H1 (cell line): ENCODE data around the gene PPP6C. TPM values are rescaled to one million over a fixed set of nuclear protein-coding genes. Genes with fewer than 3 reads are reported as not detected.
A peak's percentile ranks its signal among the peaks of the same experiment; 100 is the strongest.

Experiments
- CTCF ChIA-PET: fragments of 300-600 bp; sonication (Branson Sonifier 250); formaldehyde crosslinking; loops from one replicate; lab custom pipeline; 2021; ENCODE audit not compliant: partially characterized antibody; lab: Charles Lee
- POLR2A ChIA-PET: fragments of 300-600 bp; sonication (Branson Sonifier 250); formaldehyde crosslinking; loops from one replicate; lab custom pipeline; 2021; ENCODE audit warnings: inconsistent platforms; ENCODE audit not compliant: partially characterized antibody; lab: Charles Lee
- DNase-seq, 2 experiments: peaks; one replicate each; pipeline versions ENCODE4 v3.0.0 to v3.0.0-alpha.2; 2010 to 2022; ENCODE audit warnings: low spot score in 2 of 2, low read depth in 1 of 2, mixed read lengths in 1 of 2
- FAIRE-seq: peaks from 2 replicates; lab custom pipeline; 2011; peaks lifted over from hg19 to GRCh38; lab: Jason Lieb, UNC
- H2AFZ ChIP-seq: 2 replicates; pipeline ENCODE4 v1.8.1; 2012; ENCODE audit warnings: low read length, inconsistent platforms
- H2AK5ac ChIP-seq: 2 replicates; pipeline ENCODE4 v1.6.1; 2013; ENCODE audit warnings: low read depth, low read length
- H2BK120ac ChIP-seq: replicated peaks from 2 replicates; pipeline ENCODE3; 2013; ENCODE audit warnings: low read depth, low read length, inconsistent platforms
- H2BK12ac ChIP-seq: 2 replicates; pipeline ENCODE4 v1.6.1; 2013; ENCODE audit warnings: low read depth, low read length
- H2BK15ac ChIP-seq: 2 replicates; pipeline ENCODE4 v1.6.1; 2013; ENCODE audit warnings: low read length
- H2BK20ac ChIP-seq: 2 replicates; pipeline ENCODE4 v1.6.1; 2013; ENCODE audit warnings: low read length
- H2BK5ac ChIP-seq: 2 replicates; pipeline ENCODE4 v1.6.1; 2013; ENCODE audit warnings: low read depth, low read length
- H3K14ac ChIP-seq: 2 replicates; pipeline ENCODE4 v1.6.1; 2013; ENCODE audit warnings: inconsistent platforms; ENCODE audit not compliant: insufficient read length
- H3K18ac ChIP-seq: 2 replicates; pipeline ENCODE4 v1.6.1; 2013; ENCODE audit warnings: low read length; ENCODE audit errors: extremely low read depth
- H3K23ac ChIP-seq: 2 replicates; pipeline ENCODE4 v1.6.1; 2013; ENCODE audit warnings: inconsistent platforms; ENCODE audit not compliant: insufficient read length
- H3K23me2 ChIP-seq: 2 replicates; pipeline ENCODE4 v1.6.1; 2013; ENCODE audit warnings: low read depth, low read length
- H3K27ac ChIP-seq: 2 replicates; pipeline ENCODE4 v1.6.1; 2011; ENCODE audit warnings: low read depth, low read length, inconsistent platforms
- H3K27me3 ChIP-seq, 4 experiments: replicated peaks in 1 of 4; 1 replicate in 1 of 4; 2 replicates in 3 of 4; pipeline versions ENCODE4 v1.6.1 to v1.8.1; 2011 to 2013; ENCODE audit warnings: low read length in 3 of 4, mild to moderate bottlenecking in 3 of 4, inconsistent platforms in 2 of 4, mixed read lengths in 2 of 4, moderate library complexity in 1 of 4; ENCODE audit not compliant: control insufficient read depth in 3 of 4, insufficient read depth in 3 of 4; ENCODE audit errors: extremely low read depth in 1 of 4
- H3K36me3 ChIP-seq, 4 experiments: 2 replicates each; pipeline versions ENCODE4 v1.6.1 to v1.8.1; 2011 to 2013; ENCODE audit warnings: mild to moderate bottlenecking in 4 of 4, low read length in 3 of 4, moderate library complexity in 2 of 4, control low read depth in 1 of 4, inconsistent platforms in 1 of 4; ENCODE audit not compliant: insufficient read depth in 4 of 4, control insufficient read depth in 2 of 4
- H3K4ac ChIP-seq: replicated peaks from 2 replicates; pipeline ENCODE3; 2013; ENCODE audit warnings: low read length, low read depth, mixed read lengths, inconsistent platforms; ENCODE audit not compliant: insufficient read length
- H3K4me1 ChIP-seq, 4 experiments: replicated peaks in 1 of 4; 1 replicate in 1 of 4; 2 replicates in 3 of 4; pipeline versions ENCODE4 v1.6.1 to v1.8.1; 2011 to 2013; ENCODE audit warnings: low read length in 3 of 4, inconsistent platforms in 2 of 4, mixed read lengths in 1 of 4; ENCODE audit not compliant: insufficient read depth in 4 of 4, control insufficient read depth in 3 of 4
- H3K4me2 ChIP-seq, 2 experiments: 2 replicates each; pipeline versions ENCODE4 v1.6.1 to v1.8.1; 2011 to 2013; ENCODE audit warnings: low read depth in 2 of 2, low read length in 2 of 2, control low read depth in 1 of 2, inconsistent platforms in 1 of 2, mild to moderate bottlenecking in 1 of 2; ENCODE audit not compliant: insufficient read depth in 1 of 2
- H3K4me3 ChIP-seq, 4 experiments: fragments of 200-600, 300-600 bp in 1 of 4; sonication (generic), shearing (Covaris generic), sonication (Bioruptor Twin) in 1 of 4; 2 replicates each; pipeline versions ENCODE4 v1.5.1 to v1.8.1; 2011 to 2016; ENCODE audit warnings: low read length in 4 of 4, low read depth in 3 of 4, control low read depth in 2 of 4, inconsistent platforms in 2 of 4, mild to moderate bottlenecking in 2 of 4, mixed read lengths in 1 of 4, moderate library complexity in 1 of 4; ENCODE audit not compliant: insufficient read depth in 2 of 4; ENCODE audit errors: extremely low read depth in 1 of 4
- H3K56ac ChIP-seq: replicated peaks from 2 replicates; pipeline ENCODE3; 2013; ENCODE audit warnings: low read depth, mild to moderate bottlenecking, mixed read lengths, low read length, inconsistent platforms; ENCODE audit not compliant: insufficient read length
- H3K79me1 ChIP-seq: 2 replicates; pipeline ENCODE4 v1.6.1; 2013; ENCODE audit warnings: low read depth, low read length, control low read depth
- H3K79me2 ChIP-seq, 2 experiments: 2 replicates each; pipeline versions ENCODE4 v1.6.1 to v1.8.1; 2012 to 2013; ENCODE audit warnings: low read length in 2 of 2, mild to moderate bottlenecking in 2 of 2, inconsistent platforms in 1 of 2; ENCODE audit not compliant: insufficient read depth in 2 of 2, control insufficient read depth in 1 of 2
- H3K9ac ChIP-seq, 4 experiments: replicated peaks in 1 of 4; 1 replicate in 1 of 4; 2 replicates in 3 of 4; pipeline versions ENCODE4 v1.6.1 to v1.8.1; 2011 to 2013; ENCODE audit warnings: low read depth in 3 of 4, low read length in 3 of 4, control low read depth in 2 of 4, mild to moderate bottlenecking in 2 of 4, moderate library complexity in 2 of 4, inconsistent platforms in 1 of 4; ENCODE audit errors: extremely low read depth in 1 of 4
- H3K9me3 ChIP-seq, 2 experiments: 2 replicates each; pipeline versions ENCODE4 v1.6.1 to v1.8.1; 2012 to 2013; ENCODE audit warnings: mild to moderate bottlenecking in 2 of 2, moderate library complexity in 2 of 2, control low read depth in 1 of 2, inconsistent platforms in 1 of 2, low read depth in 1 of 2, low read length in 1 of 2, mixed read lengths in 1 of 2; ENCODE audit not compliant: insufficient read depth in 2 of 2
- H4K20me1 ChIP-seq, 2 experiments: replicated peaks in 1 of 2; 2 replicates each; pipeline versions ENCODE3 to v1.8.1; 2011 to 2013; ENCODE audit warnings: inconsistent platforms in 2 of 2, low read length in 2 of 2, mild to moderate bottlenecking in 1 of 2; ENCODE audit not compliant: insufficient read depth in 2 of 2, control insufficient read depth in 1 of 2
- H4K5ac ChIP-seq: 2 replicates; pipeline ENCODE4 v1.6.1; 2013; ENCODE audit warnings: low read length, low read depth, mixed read lengths, inconsistent platforms; ENCODE audit not compliant: insufficient read length
- H4K8ac ChIP-seq: 2 replicates; pipeline ENCODE4 v1.8.0; 2013; ENCODE audit warnings: mild to moderate bottlenecking, moderate library complexity, low read length, inconsistent platforms; ENCODE audit not compliant: insufficient read depth; ENCODE audit errors: extremely low read depth
- H4K91ac ChIP-seq: replicated peaks from 2 replicates; pipeline ENCODE3; 2013; ENCODE audit warnings: low read length, mixed read lengths, inconsistent platforms; ENCODE audit not compliant: insufficient read length
- BRCA1 ChIP-seq: IDR thresholded peaks from 2 replicates; pipeline ENCODE4 v1.6.1; 2012; ENCODE audit warnings: low read depth, low read length, improper control_type of control experiment
- FOSL1 ChIP-seq: IDR thresholded peaks from 2 replicates; pipeline ENCODE4 v1.6.1; 2011; ENCODE audit warnings: mild to moderate bottlenecking, low read depth, low read length, moderate library complexity; ENCODE audit not compliant: insufficient read depth
- JUN ChIP-seq: IDR thresholded peaks from 2 replicates; pipeline ENCODE4 v1.6.1; 2011; ENCODE audit warnings: low read depth, mild to moderate bottlenecking, improper control_type of control experiment, low read length
- POLR2A ChIP-seq, 2 experiments: IDR thresholded peaks; 1 replicate in 1 of 2; 2 replicates in 1 of 2; pipeline ENCODE4 v1.6.1; 2011; ENCODE audit warnings: low read depth in 2 of 2, low read length in 2 of 2, mild to moderate bottlenecking in 2 of 2; ENCODE audit errors: control extremely low read depth in 1 of 2
- WGBS, 2 experiments: shearing (Covaris generic) in 1 of 2; methylation state at CpG; one replicate each; pipeline versions ENCODE4 v1.1.6 to v1.1.7; 2013 to 2015; ENCODE audit warnings: low lambda C conversion rate in 2 of 2, mixed read lengths in 2 of 2, inconsistent platforms in 1 of 2, low coverage in 1 of 2, missing lambda C conversion rate in 1 of 2; ENCODE audit not compliant: insufficient replicate concordance in 2 of 2, insufficient coverage in 1 of 2, insufficient read length in 1 of 2; ENCODE audit errors: extremely low coverage in 1 of 2, missing lambda C conversion rate in 1 of 2; 5-methylcytosine and 5-hydroxymethylcytosine counted together
- polyA plus RNA-seq, 7 experiments: library from polyadenylated mRNA; depleted of rRNA in 3 of 7; stranded (reverse) in 5 of 7; unstranded in 2 of 7; fragments of >200 nt in 5 of 7; fragments of 200-250 nt in 2 of 7; gene quantifications; 1 replicate in 5 of 7; 2 replicates in 1 of 7; 4 replicates in 1 of 7; pipeline versions ENCODE4 v1.2.1 to v1.2.3, GENCODE V29; 2011 to 2013; ENCODE audit warnings: missing spikeins in 2 of 7, mixed read lengths in 2 of 7
- total RNA-seq: library from RNA; stranded (reverse); fragmentation: NEBNext Ultra II Directional; extraction: Animal tissue kit (Norgen Biotek cat#: 25700); gene quantifications from 2 replicates; pipeline ENCODE4 v1.2.1, GENCODE V29; 2021

The PPP6C gene
- total and polyA plus RNA-seq, 2 of the 8 experiments (the other 6 are each of a cell fraction or from before 2014, with no cell fraction given), result 22.8 to 52.3 TPM

DNA sequence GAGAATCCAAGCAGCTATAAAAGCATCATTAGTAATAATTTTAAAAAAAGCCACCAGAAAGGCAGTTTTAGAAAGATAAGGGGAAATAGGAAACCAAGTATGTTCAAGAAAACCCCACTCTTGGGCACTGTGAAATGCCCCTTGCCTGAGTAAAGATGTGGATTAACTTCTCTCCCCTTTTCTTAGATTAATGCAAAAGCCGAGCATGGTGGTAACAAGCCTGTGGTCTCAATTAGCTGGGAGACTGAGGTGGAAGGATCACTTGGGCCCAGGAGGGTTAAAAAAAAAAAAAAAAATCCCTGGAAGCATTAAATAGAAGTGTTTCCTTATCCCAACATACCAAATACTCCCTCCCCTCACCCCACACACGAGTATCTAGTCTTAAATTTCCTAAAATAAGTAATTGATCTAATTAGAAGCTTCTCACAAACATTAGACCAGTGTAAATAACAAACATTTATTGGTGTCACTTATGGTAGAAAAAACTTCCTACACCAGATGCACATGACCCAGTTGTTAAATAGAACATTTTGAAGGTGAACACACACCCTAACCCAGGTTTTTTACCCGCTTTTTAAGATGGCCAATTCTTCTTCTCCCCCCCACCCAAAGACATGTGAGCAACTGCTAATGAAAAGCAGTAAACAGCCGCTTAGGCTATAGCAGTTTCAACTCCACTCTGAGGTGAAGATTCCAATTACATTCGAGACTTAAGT is 46.4 kb upstream of the PPP6C start:
- Histone ChIP-seq H3K23me2 (peaks cover 5% of the 10 kb centered on the region; the same call in 1 of the 2 replicates), H3K56ac (no peak overlapping the region), H4K5ac (no peak overlapping the region), H3K23ac (no peak overlapping the region), H3K4me1 (peaks cover 0 to 6% (median under 1%) of the 10 kb centered on the region in 4 experiments; a peak in 1 of 7 replicates), H3K4me2 (no peak overlapping the region), H3K27me3 (peaks cover 0 to 2% (median 0%) of the 10 kb centered on the region in 4 experiments; a peak in 1 of 7 replicates), H2BK20ac (no peak overlapping the region), H3K4ac (no peak overlapping the region), H3K9ac (no peak overlapping the region), H3K4me3 (0 out of 8 replicates have a peak overlapping the region, but pooled peaks of 1 of the 4 experiments have one; percentile 5), H3K18ac (no peak overlapping the region), H2BK120ac (no peak overlapping the region), H3K14ac (no peak overlapping the region), H3K36me3 (peaks cover 23 to 61% (median 43%) of the 10 kb centered on the region in 4 experiments), H3K79me2 (peaks cover 6 to 31% of the 10 kb centered on the region in 2 experiments), H2AFZ (no peak overlapping the region), H2AK5ac (no peak overlapping the region), H4K20me1 (peaks cover 0 to 17% of the 10 kb centered on the region in 2 experiments), H3K27ac (no peak overlapping the region), H2BK15ac (no peak overlapping the region), H4K8ac (no peak overlapping the region), H4K91ac (no peak overlapping the region), H2BK5ac (no peak overlapping the region), H3K79me1 (0 out of 2 replicates have a peak, but pooled peaks cover 3% of the 10 kb centered on the region), H3K9me3 (no peaks in the 10 kb centered on the region), H2BK12ac (no peak overlapping the region)
- DNase-seq (no peak), FAIRE-seq (no peak)
- POLR2A ChIA-PET, result interaction anchor here (0.6 to 1.5 kb wide), 5 partner anchors 9 to 306 kb away, joined by 3 to 4 read pairs (median 4); no protein-coding TSS in a partner anchor
- TF ChIP-seq JUN (no peak), FOSL1 (no peak), BRCA1 (no peak), POLR2A (IDR thresholded peaks at IDR 0.05; ENCODE audit: control extremely low read depth in 1 of 2, low read depth in 2 of 2, low read length in 2 of 2) (peak in 1 of 2 experiments; percentile 4; a peak in 1 of 3 replicates)
- CTCF ChIA-PET, result interaction anchor here (0.6 kb wide), 2 partner anchors 27 to 303 kb away, joined by 3 read pairs; no protein-coding TSS in a partner anchor
- 92 to 100% methylated on average over 1 to 5 of the region's 5 CpGs for WGBS, 2 experiments
